NB4 (cell line): ENCODE measurements around the gene RCOR1.

ENCODE experiments used
- DNase-seq: peaks from one replicate; pipeline ENCODE4 v3.0.0; 2010; ENCODE audit warnings: low read depth
- H3K4me3 ChIP-seq: one replicate; pipeline ENCODE4 v1.5.1; 2011; ENCODE audit warnings: mild to moderate bottlenecking, low read depth, low read length, moderate library complexity
- MYC ChIP-seq: IDR thresholded peaks from 2 replicates; pipeline ENCODE4 v1.6.1; 2011; ENCODE audit warnings: low read depth, low read length
- POLR2A ChIP-seq: IDR thresholded peaks from 2 replicates; pipeline ENCODE4 v1.6.1; 2011; ENCODE audit warnings: mild to moderate bottlenecking; ENCODE audit not compliant: insufficient read length; ENCODE audit errors: extremely low read depth
- TF ChIP-seq, protein P1 (sequence below): IDR thresholded peaks from one replicate; pipeline ENCODE4 v1.5.1; 2012; ENCODE audit warnings: low read depth, low read length
- TF ChIP-seq, protein P2 (sequence below): IDR thresholded peaks from 2 replicates; pipeline ENCODE4 v1.6.1; 2011; ENCODE audit warnings: low read depth, low read length

Gene RCOR1

DNA sequence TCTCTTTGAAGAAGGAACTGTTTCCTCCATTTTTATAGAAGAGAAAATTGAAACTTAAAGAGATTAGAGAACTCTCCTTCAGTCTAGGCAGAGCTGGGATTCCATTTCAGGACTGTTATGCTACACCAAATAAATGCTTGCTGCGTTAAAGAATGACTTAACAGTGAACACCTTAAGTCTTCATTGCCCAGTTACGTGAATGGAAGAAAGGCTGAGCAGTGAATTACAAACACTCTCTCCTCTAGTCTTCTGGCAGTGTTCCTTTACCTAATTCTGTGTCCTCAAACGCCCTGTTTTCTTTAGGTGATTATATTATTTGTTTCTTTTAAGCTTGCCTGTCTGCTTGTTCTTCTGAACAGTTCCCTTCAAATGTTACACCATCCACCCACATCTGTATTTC is 59.7 kb downstream of the RCOR1 start:
- no peak for DNase-seq
- TF ChIP-seq, protein P1, sequence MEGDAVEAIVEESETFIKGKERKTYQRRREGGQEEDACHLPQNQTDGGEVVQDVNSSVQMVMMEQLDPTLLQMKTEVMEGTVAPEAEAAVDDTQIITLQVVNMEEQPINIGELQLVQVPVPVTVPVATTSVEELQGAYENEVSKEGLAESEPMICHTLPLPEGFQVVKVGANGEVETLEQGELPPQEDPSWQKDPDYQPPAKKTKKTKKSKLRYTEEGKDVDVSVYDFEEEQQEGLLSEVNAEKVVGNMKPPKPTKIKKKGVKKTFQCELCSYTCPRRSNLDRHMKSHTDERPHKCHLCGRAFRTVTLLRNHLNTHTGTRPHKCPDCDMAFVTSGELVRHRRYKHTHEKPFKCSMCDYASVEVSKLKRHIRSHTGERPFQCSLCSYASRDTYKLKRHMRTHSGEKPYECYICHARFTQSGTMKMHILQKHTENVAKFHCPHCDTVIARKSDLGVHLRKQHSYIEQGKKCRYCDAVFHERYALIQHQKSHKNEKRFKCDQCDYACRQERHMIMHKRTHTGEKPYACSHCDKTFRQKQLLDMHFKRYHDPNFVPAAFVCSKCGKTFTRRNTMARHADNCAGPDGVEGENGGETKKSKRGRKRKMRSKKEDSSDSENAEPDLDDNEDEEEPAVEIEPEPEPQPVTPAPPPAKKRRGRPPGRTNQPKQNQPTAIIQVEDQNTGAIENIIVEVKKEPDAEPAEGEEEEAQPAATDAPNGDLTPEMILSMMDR, result no peak
- no peak for TF ChIP-seq POLR2A
- TF ChIP-seq MYC, result no peak
- TF ChIP-seq, protein P2, sequence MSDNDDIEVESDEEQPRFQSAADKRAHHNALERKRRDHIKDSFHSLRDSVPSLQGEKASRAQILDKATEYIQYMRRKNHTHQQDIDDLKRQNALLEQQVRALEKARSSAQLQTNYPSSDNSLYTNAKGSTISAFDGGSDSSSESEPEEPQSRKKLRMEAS, result no peak
- no peak overlapping the region for H3K4me3 ChIP-seq

DNA sequence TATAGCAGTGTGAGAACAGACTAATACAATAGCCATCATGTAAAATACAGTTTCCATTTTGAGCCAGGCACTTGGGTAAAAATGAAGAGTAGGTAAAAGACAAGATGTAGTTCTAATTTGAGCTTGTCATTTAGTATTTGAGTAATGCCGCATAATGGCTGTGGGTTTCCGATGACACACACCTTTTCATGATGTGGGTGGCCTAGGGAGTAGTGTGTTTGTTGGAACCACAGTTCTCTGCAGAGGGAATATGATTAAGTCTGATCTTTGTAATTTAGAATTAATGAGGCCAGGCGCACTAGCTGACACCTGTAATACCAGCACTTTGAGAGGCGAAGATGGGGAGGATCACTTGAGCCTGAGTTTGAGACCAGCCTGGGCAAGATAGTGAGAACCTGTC is 61.8 kb downstream of the RCOR1 start:
- DNase-seq, result no peak
- no peak overlapping the region for H3K4me3 ChIP-seq
- TF ChIP-seq POLR2A, result no peak
- TF ChIP-seq, protein P2, result no peak

DNA sequence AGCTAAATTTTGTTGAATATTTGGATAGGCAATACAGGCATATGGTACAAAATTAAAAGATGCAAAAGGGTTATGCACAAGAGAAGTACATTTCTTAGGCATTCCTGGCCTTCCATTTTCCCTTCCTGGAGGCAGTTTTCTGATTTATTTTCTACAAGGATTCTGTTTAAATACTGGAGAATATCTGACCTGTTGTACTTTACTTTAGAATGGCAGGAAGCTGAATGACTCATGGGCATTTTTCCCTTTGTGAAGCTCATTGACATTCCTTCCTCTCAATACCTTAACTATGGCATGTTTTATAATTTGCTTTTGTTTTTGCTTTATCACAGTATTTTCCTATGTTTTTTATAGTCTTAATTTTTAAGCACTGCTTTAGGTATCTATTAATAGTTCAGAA is 62.7 kb downstream of the RCOR1 start:
- TF ChIP-seq, protein P1, result no peak
- TF ChIP-seq, protein P2, result no peak
- TF ChIP-seq MYC, result no peak
- no peak for TF ChIP-seq POLR2A
- no peak for DNase-seq
- no peak overlapping the region for H3K4me3 ChIP-seq

DNA sequence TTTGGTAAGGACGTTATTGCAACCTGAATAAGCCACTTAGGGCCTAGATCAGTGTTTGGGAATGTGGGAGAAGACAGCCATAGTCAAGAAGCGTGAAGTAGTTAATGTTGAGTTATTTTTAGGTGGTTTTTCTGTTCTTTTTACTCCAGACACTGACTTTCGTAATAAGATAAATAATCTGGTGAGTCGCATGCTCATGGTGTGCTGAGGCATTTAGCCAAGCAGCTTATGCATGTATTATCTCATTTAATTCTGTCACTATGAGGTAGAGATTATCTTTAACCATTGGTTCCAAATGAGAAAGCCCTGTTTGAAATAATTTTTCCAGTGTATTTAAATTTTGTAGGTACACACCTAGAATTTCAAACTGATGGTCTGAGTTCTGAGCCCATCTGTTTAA is 67.3 kb downstream of the RCOR1 start:
- TF ChIP-seq POLR2A (no peak), MYC (no peak)
- TF ChIP-seq, protein P1, result no peak
- TF ChIP-seq, protein P2, result no peak
- peak; percentile 43 for DNase-seq
- no peak overlapping the region for H3K4me3 ChIP-seq

DNA sequence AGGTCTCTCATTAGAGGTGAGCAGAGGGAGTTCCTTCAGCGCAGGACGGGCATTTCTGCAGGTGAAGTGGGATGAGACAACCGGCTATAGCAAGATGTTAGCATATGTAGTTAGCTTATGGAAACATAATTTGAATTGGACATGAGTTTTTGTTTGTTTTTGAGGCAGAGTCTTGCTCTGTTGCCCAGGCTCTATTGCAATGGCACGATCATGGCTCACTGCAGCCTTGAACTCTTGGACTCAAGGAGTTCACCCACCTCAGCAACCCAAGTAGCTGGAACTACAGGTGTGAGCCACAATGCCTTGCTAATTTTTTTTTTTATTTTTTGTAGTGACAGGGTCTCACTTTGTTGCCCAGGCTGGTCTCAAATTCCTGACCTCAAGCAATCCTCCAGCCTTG is 69.2 kb downstream of the RCOR1 start:
- TF ChIP-seq, protein P2, result no peak
- TF ChIP-seq POLR2A (no peak), MYC (no peak)
- TF ChIP-seq, protein P1, result no peak
- H3K4me3 ChIP-seq, result no peak overlapping the region
- DNase-seq, result no peak

DNA sequence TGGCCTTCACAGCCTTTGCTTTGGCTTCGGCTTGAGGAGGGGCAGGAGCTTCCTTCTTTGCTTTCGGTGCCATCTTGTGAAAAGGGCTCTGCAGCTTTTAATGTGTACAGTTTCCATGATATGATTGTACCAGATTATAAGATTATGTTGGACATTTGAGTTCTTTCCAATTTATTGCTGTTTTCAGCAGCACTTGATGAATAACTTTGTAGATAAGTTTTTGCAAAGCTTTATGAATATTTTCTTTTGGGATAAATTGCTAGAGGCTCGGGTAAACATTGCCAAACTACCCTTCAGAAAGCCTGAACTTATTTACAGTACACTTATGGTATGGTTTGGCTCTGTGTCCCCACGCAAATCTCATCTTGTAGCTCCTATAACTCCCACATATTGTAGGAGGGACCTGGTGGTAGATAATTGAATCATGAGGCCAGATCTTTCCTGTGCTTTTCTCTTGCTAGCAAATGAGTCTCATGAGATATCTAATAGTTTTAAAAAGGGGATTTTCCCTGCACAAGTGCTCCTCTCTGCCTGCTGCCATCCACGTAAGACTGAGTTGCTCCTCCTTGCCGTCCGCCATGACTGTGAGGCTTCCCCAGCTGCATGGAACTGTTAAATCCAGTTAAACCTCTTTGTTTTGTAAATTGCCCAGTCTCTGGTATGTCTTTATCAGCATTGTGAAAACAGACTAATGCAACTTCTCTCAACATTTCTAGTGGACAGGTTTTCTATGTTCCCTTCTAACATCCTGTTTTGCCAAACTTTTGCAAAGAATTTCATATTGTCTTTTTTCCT is 70.4 kb downstream of the RCOR1 start:
- no peak overlapping the region for H3K4me3 ChIP-seq

More for the DNA sequence above, 70.4 kb downstream of the RCOR1 start:
- peak; percentile 36 for DNase-seq
- TF ChIP-seq, protein P1, result no peak
- TF ChIP-seq POLR2A, result no peak
- TF ChIP-seq, protein P2, result no peak
- no peak for TF ChIP-seq MYC
